CD4-positive, alpha-beta T cell treated with Interleukin-10 for 1 hour (primary cell): ENCODE measurements around the gene ATF4.
A peak's percentile ranks its signal among the peaks of the same experiment; 100 is the strongest.
"Not testable (repeated sequence)": the region's sequence is repeated elsewhere in the genome, so short reads cannot be mapped to it uniquely, and the experiment has no call there.

ENCODE experiments used
- DNase-seq: peaks from one replicate; pipeline ENCODE4 v3.0.0-alpha.2; 2020

ATF4 gene

DNA sequence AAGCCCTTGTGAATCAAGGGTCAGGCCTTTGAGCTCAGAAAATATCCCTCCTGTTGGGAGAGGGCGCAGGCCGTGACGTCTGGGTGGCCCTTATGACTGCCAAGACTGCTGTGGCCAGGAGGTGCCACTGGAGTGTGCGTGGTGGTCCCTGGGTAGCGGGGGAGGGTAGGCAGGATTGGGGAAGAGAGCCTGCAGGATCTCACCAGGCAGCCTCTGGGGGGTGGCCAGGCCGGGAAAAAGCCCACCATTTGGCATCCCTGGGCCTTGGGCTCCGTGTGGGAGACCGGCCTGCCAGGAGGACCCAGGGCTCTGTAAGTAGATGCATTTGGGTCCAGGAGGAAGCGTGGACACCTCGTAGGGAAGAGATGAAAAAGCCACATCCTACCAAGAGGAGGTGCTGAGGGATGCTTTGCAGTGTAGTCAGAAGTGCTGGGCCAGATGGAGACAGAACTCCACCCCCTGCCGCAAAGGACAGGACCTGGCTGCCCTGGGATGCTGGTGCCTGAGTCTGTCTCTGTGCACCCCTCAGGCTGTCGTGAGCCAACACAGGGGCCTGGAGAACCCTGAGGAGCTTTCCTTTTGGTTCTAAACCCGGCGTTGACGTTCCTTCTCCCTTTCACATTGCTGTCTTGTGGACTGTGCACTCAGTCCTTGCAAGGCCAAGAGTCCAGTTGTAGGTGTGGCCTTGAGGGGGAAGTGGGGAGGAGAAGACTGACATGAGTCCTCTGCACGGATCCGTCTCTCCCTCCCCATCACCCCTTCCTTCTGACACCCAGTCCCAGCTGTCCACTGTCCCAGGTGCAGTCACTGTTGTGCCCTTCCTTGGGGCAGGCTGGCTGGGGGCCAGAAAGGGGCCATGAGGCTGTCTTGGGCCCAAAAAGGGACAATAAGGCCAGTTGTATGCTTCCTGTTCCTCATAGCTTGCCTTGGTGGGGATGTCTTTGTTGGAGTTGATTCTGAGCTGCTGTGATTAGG is 31.0 kb upstream of the ATF4 start:
- DNase-seq, result no peak

DNA sequence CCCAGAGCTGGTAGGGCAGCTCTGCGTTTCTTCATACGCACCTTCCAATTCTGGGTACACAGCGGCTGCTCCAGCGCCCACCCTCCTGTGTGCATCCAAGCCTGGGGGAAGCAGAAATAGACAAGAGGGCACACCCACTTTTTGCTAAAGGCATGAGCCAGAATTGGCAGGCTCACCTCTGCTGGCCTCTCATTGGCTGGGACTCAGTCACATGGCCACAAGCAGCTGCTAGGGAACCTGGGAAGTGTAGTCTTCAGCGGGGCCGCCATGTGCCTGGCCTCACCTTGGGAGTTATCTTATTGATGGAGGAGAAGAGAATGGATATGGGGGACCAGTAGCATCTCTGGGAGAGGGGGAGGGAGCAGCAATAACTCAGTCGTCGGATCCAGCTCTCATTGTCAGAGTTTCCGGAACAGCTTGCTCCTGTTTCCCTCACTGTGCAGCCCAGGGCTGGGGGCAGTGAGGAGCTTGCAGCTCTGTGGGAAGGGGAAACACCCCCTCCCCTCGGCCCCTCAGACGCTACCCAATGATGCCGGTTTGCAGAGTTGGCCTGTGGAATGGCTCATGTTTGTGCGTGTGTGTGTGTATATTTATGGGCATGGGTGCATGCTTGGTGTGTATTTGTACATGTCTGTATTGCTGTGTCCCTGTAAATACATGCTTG is 30.1 kb upstream of the ATF4 start:
- DNase-seq, result peak; percentile 90

DNA sequence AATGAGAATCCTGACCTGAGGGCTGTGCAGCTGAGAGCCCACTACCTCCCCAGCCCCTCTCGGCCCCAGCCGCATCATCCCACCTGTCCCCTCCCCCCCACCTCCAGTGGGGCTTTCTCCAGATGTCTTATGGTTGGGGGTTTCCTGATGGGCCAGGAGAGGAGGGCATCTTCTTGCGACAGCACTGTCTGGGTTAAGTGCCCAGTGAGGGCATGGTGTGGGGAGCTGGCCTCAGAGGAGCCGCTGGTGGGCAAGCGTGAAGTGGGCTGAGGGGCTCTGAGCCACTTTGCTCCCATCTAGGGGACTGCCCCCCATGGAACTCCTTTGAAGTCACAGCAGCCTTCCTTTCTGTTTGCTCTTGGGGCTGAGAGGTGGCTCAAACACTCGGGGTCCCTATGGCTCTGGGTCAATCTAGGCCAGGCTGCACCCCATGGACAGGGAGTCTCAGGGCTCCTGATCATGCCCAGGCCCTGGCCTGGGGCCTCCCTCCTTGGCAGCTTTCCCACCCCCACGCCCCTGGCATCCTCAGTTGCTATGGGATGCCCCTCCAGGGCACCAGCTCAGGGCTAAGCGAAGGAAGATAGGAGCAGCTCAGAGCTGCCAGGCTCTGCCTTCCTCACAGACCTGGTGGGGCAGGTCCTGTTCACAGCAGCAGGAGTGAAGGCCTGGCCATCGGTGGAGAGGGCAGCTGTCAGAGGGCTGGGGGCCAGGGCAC is 29.2 kb upstream of the ATF4 start:
- no peak for DNase-seq

DNA sequence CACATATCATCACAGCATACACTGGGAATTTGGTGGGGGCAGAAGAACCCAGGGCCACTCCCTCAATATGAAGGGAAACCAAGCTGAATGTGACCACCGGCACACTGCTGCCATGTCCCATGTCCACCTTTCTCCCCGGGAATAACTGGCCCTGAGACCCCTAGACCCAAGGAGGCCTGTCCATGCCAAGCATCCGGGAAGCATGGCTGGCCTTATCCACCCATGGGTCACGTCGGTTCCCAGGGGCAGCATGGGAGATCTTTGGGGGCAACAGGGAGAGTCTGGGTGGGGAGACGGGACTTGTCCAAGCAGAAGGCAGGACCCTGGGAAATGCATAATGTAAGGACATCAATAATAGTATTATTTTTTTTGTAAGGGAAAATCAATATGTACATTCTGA is 28.7 kb upstream of the ATF4 start:
- no peak for DNase-seq

DNA sequence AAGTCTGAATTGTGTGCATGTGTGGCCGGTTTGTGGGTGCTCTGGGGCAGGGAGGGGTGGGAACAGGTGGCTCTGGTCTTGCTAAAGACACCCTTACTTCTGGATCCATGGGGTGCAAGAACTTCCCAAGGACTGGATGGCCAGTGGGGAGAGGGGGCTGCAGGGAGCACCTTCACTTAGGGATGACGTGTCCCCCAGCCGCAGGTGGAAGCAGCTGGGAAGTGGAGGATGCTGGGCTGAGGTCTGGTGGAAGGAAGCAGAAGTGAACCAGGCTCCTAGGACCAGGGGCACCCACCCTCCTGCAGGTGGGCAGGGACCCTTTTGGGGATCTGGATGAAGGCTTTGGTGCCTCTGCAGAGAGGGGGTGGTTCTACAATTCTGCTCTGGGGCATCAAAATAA is 28.2 kb upstream of the ATF4 start:
- DNase-seq, result no peak

DNA sequence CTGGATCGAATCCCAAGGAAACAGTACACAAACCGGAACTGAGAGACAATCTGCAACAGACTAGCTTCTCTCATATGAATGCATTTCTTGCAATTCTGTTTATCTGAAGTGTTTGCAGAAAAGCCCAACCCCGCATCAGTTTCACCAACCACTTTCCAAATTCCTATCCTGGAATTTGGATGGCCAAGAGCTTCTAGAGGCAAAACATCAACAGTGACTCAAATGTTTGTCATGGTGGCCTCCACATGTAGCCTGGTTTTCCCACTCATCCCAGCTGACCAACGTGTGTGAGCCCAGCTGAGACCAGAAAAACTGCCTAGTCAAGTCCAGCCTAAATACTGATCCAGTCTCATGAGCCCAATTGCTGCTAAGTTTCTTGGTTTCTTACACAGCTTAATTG is 26.6 kb upstream of the ATF4 start:
- no peak for DNase-seq

DNA sequence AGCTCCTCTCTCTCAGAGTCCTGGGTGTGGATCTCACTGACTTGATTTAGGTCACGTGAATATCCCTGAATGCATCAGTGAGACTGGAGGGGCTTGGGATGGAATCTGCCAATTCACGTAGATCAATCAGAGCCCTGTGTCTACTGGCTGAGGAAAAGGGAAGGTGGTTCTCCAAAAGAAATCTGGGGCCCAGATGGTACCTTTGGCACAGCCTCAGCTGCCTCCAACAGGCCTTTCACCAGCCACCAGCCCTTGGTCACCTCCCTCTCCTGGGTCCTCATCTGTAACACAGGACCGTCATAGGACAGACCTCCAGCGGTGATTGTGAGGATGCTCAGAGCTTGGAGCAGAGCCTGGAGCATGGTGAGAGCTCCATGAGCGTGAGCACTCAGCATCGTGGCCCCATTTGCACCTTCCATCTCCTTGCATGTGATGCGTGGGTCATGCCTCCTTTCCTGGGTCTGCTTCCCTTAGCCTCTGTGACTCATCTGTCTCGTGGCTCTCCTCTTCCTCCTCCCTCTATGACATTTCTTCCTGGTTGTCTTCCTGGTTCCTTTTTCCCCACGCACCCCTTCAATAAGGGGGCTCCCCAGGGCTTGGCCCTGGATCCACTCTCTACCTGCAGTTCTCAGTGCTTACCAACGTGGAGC is 25.8 kb upstream of the ATF4 start:
- no peak for DNase-seq

DNA sequence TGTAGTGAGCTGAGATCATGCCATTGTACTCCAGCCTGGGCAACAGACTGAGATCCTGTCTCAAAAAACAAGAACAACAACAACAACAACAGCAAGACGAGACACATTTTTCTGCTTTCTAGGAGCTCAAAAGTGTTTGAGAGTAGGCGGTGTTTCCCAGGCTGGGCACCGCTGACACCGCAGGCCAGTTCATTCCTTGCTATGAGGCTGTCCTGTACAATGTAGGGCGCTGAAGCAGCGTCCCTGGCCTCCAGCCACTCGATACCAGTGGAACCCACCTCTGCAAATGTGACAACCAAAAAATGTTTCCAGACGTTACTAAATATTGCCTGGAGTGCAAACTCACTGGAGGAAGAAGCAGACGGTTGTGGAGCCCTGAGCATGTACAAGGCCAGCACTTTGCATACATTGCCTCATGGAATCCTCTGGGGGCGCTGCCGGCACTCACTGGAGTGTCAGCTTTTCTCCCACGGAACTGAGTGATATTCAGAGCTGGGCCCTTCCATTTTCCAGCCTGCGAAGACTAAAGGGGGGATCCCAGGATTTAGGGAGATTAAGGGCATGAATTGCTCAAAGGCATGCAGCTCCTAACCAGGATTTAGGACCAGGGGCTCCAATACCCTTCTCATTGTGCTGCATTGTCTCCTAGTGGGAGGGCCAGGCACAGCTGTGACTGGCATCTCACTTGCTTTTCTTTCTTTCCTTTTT is 24.1 kb upstream of the ATF4 start:
- DNase-seq, result peak; percentile 61

DNA sequence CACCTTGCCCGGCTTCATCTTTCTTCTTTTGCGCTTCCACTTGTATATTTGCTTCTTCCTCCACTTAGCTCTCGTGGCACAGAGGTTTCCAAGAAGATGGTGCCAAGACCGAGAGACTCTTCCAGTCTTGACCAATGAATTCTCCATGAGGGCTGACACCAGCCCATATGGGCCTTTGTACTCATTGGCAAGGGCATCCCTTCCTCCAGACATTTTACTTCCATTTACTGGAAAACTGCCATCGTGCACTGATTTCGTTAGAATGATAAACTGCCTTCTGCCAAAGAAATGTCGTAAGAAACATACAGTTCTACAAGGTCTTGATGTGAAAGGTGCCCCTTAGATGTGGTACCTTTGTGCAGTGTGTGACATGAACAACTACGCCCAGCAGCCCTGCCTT is 22.9 kb upstream of the ATF4 start:
- no peak for DNase-seq

DNA sequence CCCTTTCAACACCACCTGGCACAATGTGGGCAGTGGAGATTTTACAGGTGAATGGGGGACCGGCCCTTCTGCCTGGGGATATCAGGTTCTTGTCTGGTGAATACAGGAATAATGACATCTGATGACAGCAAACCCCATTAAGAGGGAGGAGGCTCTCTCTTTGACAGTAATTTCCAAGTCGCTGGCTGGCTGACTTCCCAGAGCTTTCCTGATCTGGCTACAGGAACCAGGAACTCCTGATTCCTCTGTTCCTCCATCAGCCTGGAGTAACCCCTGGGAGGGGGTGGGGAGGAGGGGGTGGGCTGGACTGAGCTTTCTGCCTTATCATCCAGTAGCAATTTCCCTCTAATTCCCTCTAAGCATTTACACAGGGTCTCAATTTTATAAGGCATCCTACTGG is 22.0 kb upstream of the ATF4 start:
- DNase-seq, result no peak

DNA sequence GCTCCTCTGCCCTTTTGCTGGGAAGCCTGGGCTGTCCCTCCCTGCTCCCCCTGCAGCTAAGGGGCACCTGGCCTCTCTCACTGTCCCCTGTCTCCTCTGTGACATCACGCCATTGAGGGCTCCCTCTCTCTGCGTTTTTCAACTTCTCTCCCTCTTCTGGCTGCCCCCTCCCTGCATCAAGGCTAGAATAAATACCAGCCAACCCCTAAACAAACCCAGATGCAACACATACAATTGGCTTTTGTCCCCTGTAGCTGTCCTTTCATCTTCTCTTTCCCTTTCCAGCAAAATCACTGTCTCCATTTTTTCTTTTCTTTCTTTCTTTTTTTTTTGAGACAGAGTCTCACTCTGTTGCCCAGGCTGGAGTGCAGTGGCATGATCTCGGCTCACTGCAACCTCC is 21.6 kb upstream of the ATF4 start:
- DNase-seq, result no peak

DNA sequence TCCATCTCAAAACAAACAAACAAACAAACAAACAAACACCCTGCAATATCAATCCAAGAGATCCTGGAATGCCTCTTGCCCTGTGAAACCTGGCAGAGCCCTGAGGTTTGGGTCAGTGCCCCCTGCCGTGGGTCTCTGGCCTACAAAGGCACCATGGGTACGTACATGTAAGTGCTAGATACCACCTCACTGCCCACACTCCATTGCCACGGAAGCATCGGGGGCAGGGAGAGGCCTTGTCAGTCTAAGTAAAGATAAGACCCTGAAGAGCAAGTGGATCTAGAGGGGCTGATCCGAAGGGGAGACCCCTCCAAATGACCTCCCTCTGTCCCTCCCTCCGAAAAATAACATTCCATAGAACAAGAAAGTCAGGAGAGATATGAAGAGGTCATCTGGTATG is 20.3 kb upstream of the ATF4 start:
- no peak for DNase-seq

DNA sequence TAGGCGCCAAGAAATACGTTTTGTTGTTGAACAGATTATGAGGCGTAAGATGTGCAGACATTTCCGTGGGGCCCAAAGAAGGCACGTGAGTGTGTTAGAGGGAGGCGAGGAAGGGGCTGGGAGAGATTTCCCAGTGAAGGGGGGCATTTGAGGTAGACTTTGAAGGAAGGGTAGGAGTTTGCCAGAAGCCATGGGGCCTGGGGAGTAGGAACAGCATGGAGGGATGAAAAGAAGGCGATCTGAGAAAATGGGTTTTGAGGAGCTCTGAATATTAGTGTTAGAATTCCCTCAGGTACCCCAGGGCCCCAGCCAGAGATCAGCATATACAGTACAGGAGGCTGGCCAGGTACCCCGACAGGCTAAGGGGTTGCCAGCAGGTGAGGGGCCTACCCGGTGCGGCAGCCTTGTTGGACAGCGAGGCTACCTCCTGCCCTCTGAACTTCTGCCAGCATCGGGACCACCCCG is 18.7 kb upstream of the ATF4 start:
- no peak for DNase-seq

DNA sequence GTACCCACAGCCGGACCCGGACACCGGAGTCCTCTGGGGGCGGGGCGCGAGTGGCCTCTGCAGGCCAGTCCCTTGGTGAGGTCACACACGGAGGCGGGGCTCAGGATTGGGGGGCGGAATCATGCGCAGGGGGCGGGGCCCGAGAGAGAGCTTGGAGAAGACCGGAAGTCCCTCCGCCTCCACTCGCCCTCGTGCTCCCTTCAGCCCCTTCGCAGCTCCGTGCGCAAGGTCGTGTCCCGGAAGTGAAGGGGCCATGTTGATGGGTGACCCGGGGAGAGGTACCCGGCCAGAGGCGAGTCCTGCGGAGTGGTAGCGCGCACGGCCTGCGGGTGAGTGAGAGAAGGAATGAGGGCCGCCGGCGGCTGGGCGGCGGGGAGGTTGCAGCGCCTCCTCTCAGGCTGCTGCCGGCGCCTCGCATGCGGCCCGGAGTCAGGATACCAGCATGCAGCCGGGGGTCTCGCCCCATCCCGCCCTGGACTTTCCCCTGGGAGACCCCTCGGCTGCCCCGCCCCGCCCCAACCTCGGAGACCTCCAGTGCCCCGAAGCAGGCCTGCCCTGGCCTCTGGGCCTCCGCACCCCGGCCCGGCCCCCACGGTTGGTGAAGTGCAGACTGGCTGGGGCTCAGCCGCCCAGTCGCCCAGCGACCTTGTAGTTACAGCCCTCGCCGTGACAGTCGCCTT is 18.1 kb upstream of the ATF4 start, which contains the start of gene MIEF1:
Gene MIEF1, plus strand, starts transcription at position 182 of the 680 bp plus-strand sequence. CDS start 9,005 bp downstream, outside the sequence.
- peak; percentile 93 for DNase-seq

DNA sequence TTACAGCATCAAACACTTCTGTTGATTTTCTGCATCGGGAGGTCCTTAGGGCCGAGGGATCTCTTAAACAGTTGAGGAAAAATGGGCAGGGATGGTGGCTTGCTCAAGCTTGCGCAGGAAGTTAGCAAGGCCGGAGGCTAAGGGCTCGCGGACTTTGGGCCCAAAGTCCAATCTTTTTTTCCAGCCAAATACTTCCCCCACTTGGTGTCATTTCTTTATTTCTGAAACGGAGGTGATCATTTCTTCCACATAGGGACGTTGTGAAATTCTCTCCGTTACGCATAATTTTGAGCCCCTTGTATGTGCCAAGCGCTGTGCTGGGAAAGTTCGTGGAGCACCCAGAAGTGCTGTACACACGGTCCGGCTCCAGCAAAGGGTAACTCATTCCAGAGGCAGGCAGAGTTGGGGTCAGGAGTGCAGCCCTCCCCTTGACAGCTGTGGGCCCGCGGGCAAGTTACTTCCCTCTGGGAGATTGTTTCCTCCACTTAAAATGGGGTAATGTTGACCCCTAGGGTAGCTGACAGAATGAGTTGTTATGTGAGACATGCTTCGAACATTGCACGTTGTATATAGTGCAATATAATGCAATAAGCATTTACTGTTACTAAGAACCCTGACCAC is 17.5 kb upstream of the ATF4 start:
- DNase-seq, result no peak

DNA sequence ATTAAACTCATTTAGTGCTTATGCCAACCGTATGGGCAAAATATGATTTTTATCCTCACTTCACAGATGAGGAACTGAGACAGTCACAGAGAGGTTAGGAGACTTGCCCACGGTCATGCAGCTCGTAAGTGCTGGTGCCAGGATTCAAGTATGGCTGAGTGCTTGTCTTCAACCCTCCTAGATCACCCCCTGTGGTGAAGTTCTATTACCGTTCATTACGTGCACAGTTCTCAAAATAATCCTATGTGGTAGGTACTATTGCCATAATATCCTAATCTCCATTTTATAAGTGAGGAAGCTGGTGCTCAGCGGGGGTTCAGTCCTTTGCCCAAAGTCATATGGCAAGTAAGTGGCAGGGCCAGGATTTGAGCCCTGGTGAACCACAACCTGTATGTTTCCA is 16.7 kb upstream of the ATF4 start:
- no peak for DNase-seq

DNA sequence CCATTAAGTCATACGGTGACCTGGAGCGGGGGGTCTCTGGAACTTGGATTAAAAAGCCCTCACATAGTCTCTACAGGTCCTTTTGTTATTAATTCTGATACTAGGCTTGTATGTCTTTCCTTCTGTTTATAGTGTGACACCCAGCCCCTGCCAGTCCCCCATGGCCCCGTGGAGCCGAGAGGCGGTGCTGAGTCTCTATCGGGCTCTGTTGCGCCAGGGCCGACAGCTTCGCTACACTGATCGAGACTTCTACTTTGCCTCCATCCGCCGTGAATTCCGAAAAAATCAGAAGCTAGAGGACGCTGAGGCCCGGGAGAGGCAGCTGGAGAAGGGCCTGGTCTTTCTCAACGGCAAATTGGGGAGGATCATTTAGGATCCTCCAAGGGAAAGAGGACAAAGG is 16.3 kb upstream of the ATF4 start:
- no peak for DNase-seq

DNA sequence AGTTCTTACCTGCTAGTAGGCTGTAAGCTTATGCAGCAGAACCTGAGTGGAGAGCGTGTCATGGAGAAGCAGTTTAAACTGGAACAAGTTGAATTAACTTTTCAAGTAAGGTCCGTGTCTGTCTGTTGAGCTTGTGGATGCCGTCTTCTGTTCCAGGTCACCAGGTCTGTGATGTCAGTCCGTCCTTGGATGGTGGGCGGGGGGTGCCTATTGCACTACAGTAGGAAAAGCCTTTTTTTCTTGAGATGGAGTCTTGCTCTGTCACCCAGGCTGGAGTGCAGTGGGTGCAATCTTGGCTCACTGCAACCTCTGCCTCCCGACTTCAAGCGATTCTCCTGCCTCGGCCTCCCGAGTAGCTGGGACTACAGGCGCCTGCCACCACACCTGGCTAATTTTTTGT is 13.3 kb upstream of the ATF4 start:
- DNase-seq, result not testable (repeated sequence)

DNA sequence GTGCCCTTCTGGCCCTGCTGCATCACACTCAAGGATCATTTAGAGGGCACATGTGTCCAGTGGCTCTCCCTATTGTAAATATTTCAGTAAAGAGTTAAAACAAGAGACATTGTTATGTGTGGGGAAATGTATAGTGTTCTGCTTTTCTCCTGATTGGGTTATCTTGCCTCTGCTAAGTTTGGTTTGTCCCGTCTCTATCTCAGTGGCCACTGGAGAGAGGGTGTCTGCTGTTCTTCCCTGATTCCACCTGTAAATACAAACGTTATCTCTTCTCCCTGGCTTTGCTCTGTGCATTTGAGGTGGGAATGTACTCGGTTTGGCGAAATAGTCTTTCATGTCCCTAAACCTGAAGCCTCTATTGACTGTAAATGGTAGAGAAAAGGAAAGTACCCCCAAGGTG is 12.0 kb upstream of the ATF4 start:
- no peak for DNase-seq

DNA sequence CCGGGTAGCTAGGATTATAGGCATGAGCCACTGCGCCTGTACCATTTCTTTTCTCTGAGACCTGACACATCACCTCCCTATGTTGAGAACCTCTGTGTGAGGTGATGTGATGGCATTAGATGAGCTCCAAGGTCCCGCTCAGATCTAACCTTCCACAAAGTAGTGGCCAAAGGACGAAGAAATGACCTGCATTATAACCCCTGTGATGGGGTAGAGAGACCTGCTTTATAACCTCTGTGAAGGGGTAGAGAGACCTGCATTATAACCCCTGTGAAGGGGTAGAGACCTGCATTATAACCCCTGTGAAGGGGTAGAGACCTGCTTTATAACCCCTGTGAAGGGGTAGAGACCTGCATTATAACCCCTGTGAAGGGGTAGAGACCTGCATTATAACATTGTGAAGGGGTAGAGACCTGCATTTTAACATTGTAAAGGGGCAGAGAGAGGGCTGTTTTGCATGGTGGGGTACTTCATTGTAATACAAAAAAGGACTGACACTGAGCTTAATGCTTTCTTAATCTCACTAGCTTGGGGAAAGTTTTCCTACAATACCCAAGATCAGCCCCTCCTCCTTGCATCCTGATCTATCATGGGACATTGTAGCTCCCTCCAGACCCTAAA is 9.7 kb upstream of the ATF4 start:
- DNase-seq, result no peak

DNA sequence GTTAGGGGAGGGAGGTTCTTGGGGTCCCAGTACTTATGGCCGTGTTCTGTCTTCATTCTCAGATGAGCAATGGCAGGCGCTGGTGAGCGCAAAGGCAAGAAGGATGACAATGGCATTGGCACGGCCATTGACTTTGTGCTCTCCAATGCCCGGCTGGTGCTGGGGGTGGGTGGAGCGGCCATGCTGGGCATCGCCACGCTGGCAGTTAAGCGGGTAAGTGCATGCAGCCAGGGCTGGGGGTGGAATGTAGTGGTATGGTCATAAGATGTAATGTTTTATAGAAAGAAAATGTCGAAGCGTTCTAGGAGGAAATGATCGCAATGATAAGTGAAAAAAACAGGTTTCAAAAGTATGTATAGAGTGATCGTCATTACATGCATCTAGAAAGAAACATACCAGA is 9.1 kb upstream of the ATF4 start:
- no peak for DNase-seq
